ENCODE results near the gene PBXIP1. TPM values are rescaled to one million over a fixed set of nuclear protein-coding genes. Genes with fewer than 3 reads are reported as not detected.

Gene PBXIP1, protein sequence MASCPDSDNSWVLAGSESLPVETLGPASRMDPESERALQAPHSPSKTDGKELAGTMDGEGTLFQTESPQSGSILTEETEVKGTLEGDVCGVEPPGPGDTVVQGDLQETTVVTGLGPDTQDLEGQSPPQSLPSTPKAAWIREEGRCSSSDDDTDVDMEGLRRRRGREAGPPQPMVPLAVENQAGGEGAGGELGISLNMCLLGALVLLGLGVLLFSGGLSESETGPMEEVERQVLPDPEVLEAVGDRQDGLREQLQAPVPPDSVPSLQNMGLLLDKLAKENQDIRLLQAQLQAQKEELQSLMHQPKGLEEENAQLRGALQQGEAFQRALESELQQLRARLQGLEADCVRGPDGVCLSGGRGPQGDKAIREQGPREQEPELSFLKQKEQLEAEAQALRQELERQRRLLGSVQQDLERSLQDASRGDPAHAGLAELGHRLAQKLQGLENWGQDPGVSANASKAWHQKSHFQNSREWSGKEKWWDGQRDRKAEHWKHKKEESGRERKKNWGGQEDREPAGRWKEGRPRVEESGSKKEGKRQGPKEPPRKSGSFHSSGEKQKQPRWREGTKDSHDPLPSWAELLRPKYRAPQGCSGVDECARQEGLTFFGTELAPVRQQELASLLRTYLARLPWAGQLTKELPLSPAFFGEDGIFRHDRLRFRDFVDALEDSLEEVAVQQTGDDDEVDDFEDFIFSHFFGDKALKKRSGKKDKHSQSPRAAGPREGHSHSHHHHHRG
- 123 TPM for polyA plus RNA-seq

DNA sequence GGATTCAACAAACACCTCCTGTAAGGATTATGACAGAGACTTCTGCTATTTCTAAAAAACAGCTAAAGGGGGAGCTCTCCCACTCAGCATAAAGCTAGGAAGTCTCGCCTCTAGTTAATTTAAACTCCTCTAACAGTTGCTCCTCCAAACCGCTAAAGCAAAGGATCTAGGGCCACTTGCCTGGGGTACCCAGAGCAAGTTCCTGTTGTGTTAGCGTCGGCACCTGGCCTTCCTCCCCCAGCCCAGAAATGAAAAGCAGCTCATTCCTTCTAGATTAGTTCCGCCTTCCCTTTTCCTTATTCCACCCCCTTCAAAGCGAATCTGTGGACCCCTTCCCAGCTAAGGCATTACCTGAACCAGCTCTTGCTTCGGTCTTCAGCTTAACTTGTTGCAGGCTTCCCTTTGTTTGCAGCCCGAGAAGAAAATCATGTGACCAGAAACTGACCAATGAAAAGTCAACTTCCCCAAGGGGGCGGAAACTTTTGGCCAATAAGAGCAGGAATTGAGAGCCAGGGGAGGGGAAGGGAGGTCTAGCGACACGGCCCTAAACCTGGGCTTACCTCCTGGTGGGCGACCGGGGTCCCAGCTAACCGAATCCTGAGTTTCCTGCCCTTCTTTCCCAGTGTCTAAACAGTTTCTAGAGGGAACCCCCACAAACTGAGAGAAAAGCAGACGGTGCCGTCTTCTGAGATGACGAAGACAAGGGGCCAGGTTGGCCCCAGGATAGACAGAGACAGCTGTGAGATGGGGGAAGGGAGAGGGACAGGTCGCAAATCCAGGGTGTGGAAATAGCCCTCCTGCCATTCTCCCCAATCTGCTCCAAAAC, at the start of gene PBXIP1:
PBXIP1 (minus strand) TSS at position 382 of the 826 bp plus-strand sequence. CDS start 2,378 bp downstream, outside the sequence.
- H3K36me3 Mint-ChIP-seq = peaks cover 7% of the 10 kb centered on the region
- H3K27me3 Mint-ChIP-seq = no peaks in the 10 kb centered on the region
- H3K4me1 Mint-ChIP-seq = peaks cover 47 to 48% (median 48%) of the 10 kb centered on the region in 3 donors
- peak within 1 kb of the TSS; percentile 96 to 100 (median 97) for H3K4me3 Mint-ChIP-seq
- H3K27ac Mint-ChIP-seq = peak within 1 kb of the TSS; percentile 99
- H3K9me3 Mint-ChIP-seq = no peaks in the 10 kb centered on the region

DNA sequence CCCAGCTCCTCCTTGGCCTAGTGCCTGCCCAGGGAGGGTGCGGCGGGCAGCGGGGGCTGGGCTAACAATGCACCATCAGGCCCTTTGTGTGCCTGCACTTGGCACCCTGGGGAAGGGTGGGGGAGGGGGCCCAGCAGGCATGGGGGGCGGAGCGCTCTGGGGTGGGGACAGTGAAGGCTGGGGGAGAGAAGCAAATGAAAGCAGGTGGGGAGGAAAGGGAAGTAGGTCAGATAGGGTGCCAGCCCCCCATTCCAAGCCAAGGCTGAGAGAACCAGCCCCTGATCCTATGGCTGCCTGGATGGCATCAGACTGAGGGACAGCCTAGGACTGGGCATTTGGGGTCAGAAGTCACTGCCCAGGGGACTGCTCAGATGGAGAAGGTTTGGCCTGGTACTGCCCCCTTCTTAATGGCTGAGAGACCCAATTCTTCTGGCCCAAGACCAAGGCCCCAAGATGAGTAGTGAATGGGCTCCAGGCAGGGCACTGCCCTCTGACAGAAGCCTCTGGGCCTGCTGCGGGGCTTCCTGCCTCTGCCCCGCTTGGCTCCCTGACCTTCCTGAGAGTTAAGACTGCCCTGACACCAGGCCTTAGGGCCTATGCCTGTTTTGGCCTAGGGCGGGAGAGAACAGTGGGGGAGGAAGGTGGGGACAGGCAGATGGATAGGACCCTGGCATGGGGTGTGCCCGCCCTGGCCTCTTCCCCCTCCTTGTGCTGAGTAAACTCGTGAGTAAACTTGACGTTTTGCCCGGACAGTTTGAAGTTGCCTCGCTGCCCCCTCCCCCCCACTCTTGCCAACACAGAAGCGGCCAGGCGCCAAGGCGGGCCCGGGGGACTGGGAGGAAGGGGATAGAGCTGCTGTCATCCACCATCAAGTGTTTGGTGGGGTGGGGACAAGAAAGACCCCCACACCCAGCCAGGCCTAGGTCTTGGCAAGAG, 49.4 kb upstream of the PBXIP1 start:
- H3K9me3 Mint-ChIP-seq = no peaks in the 10 kb centered on the region
- peaks cover 8% of the 10 kb centered on the region for H3K36me3 Mint-ChIP-seq
- no peaks in the 10 kb centered on the region for H3K27me3 Mint-ChIP-seq
- H3K27ac Mint-ChIP-seq = peak overlapping the region; percentile 80 to 94 (median 93)
- peaks cover 22 to 34% (median 31%) of the 10 kb centered on the region in 3 donors for H3K4me1 Mint-ChIP-seq
- H3K4me3 Mint-ChIP-seq = peak overlapping the region; percentile 91 to 99 (median 96)

DNA sequence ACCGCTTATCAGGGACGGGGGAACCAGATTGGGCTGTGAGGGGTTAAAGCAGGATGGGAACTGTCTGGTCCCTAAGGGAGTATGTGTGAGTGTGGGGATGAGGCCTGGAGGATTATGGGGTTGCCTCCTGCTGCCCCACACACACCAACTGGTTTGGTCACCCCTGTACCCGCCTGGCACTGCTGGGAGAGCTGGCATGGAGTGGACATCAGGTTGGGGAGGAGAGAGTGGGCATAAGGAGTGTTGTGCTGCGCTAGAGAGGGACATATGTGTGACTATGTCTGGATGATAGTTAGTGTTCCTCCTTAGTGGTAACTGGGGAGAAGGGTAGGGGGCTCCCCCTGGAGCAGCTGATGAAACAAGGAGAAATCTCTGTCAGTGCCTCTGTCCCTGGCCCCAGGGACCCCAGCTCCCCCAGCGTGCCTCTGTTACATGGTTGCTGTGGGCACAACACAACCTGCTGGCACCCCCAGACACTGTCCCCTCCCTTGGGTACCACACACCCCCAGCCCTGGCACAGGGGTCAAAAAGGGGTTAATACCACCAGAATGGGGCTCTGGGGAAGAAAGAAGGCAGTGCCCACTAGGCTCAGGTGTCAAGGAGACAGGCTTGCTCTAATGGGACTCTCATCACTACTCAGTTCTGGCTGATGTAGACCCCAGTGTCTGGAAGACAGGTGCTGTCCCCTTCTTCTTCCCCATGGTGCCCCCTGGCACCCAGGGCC, 48.6 kb upstream of the PBXIP1 start:
- peaks cover 25 to 31% (median 26%) of the 10 kb centered on the region in 3 donors for H3K4me1 Mint-ChIP-seq
- H3K36me3 Mint-ChIP-seq = peaks cover 3% of the 10 kb centered on the region
- no peaks in the 10 kb centered on the region for H3K27me3 Mint-ChIP-seq
- H3K27ac Mint-ChIP-seq = peak overlapping the region; percentile 80 to 94 (median 90)
- peak overlapping the region; percentile 91 to 99 (median 96) for H3K4me3 Mint-ChIP-seq
- H3K9me3 Mint-ChIP-seq = no peaks in the 10 kb centered on the region

DNA sequence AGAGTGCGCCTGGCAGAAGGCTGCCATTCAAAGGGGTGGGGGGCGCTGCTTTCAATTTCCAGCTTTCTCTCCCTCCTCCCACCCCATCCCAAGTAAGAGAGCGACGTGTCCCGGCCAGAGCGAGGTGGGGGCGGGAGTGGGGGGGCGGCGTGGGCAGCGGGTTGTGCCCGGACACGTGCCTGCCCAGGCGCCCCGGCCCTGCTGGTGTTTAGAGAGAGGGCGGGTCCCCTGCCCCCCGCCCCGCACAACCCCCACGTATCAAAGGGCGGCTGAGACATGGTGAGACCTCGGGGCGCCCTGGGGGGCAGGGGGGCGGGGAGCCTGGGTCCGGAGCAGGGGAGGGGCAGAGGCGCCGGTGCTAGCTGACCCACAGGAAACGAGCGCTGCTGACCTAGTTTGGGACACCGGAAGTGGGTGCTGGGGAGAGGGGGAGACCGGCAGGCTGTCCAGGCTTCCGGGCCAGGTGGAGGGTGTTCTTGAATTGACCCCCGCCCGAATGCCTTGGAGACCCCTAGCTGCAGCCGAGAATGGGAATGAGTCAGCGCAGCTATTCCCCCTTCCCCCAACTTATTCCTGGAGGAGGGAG, 48.0 kb upstream of the PBXIP1 start:
- H3K36me3 Mint-ChIP-seq = peaks cover 2% of the 10 kb centered on the region

DNA sequence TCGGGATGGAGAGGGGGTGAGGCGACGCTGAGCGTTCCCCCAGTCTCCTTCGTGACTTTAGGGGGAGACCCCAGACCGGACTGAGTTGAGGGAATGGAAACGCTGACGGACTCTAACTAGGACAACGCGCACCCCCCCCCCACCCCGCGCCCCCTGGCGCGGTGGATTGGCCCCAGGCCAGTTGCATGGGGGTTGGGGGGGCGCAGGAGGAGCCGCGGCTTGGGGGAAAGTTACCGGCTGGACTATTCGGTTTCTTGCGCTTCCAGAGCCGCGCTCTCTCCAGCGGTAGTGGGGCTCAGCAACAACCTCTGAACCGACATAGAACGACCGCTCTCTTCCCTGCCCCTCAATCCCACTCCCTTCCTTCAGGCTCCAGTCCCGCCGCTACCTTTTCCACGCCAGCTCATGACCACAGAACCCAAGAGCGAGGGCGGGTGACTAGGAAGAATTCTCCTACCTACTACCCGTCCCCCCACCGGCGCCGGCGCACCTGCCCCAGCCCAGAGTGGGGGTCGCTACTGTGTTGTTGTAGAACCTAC, 47.4 kb upstream of the PBXIP1 start:
- peak overlapping the region; percentile 91 to 99 (median 96) for H3K4me3 Mint-ChIP-seq
- no peaks in the 10 kb centered on the region for H3K9me3 Mint-ChIP-seq
- peaks cover 2% of the 10 kb centered on the region for H3K36me3 Mint-ChIP-seq
- peaks cover 28 to 32% (median 31%) of the 10 kb centered on the region in 3 donors for H3K4me1 Mint-ChIP-seq
- H3K27ac Mint-ChIP-seq = peak overlapping the region; percentile 82 to 94 (median 93)
- H3K27me3 Mint-ChIP-seq = no peaks in the 10 kb centered on the region

More for the DNA sequence above, 48.0 kb upstream of the PBXIP1 start:
- peak overlapping the region; percentile 82 to 94 (median 93) for H3K27ac Mint-ChIP-seq
- peaks cover 27 to 32% (median 29%) of the 10 kb centered on the region in 3 donors for H3K4me1 Mint-ChIP-seq
- no peaks in the 10 kb centered on the region for H3K27me3 Mint-ChIP-seq
- no peaks in the 10 kb centered on the region for H3K9me3 Mint-ChIP-seq
- peak overlapping the region; percentile 91 to 99 (median 96) for H3K4me3 Mint-ChIP-seq

DNA sequence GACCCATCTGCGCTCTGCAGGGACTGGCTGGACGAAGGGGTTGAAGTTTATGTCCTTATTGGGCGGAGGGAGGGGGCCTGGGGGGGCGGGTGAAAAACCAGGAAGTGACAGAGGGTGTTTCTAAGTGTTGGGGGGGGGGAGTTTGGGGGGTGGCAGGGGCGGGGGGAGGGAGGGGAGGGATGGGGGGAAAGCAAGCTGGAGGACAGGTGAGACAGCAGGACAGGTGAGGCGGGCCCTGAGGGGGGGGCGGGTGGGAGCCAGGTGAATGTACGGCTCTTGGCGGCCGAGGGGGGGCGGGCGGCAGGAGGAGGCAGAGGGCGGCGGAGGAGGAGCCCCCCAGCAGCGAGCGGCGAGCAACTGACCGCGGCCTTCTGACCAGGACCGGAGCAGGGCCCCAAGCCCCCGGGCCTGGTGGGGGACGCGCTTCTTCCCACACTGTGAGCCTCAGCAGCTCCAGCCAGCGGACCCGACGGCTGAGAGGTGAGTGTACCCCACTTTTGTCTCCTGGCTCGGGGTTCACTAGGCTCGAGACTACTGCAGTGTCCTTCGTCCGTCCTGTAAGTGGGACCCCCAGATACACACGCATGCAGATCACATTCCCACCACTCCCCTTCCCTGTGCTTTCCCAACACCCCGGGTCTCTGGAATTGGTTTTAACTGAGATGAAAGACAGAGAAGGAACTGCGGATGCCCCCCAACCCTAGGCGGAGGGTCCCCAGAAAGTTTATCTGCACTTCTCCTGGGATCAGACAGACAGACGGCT, 46.7 kb upstream of the PBXIP1 start, which contains the start of gene ZBTB7B:
ZBTB7B (plus strand) TSS at position 339 of the 763 bp plus-strand sequence. CDS start 11,859 bp downstream, outside the sequence.
- Mint-ChIP-seq H3K4me3 (peak within 1 kb of the TSS; percentile 95 to 99 (median 96)), H3K27ac (peak within 1 kb of the TSS; percentile 92 to 94 (median 93)), H3K27me3 (no peaks in the 10 kb centered on the region), H3K36me3 (peaks cover 2% of the 10 kb centered on the region), H3K9me3 (no peaks in the 10 kb centered on the region), H3K4me1 (peaks cover 28 to 32% (median 31%) of the 10 kb centered on the region in 3 donors)

DNA sequence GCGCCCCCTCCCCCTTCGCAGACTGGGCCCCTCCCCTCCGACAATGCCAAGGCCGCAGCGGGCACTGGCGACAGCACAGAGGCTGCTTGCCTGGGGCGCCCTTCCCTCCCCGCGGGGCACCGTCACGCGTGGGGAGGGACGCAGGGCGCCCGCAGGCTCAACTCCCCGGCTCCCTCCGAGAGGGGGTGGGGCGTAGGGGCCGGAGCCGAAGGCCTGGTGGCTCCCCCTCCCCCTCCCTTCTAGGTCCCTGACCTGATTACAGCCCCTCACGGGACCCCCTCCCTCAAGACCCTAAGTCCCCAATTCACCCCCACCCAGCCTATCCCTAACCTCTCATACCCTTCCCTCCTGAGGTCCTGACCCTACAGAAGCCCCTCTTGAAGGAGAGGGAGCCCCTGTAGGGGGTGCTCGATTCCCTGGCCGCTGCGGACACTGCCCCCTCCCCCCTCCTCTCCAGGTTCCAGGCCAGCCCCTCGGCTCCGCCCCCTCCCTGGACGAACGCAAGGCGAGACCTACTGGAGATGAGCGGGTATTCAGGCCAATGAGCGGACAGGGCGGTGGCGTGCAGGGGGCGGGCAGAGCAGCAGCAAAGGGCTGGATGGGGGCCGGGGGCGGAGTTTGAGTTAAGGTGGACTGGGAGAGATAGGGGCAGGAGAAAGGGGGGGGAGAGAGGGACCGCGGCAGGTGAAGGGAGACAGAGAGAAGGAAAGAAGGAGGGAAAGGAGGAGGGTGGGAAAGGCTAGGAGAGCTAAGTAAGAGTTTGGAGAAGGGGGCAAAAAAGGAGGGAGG, 46.0 kb upstream of the PBXIP1 start:
- Mint-ChIP-seq H3K27me3 (no peaks in the 10 kb centered on the region), H3K27ac (peak overlapping the region in 2 of 3 donors; percentile 91 to 92), H3K4me1 (peaks cover 28 to 31% (median 30%) of the 10 kb centered on the region in 3 donors), H3K36me3 (peaks cover 2% of the 10 kb centered on the region), H3K4me3 (peak overlapping the region; percentile 88 to 97 (median 96)), H3K9me3 (no peaks in the 10 kb centered on the region)

DNA sequence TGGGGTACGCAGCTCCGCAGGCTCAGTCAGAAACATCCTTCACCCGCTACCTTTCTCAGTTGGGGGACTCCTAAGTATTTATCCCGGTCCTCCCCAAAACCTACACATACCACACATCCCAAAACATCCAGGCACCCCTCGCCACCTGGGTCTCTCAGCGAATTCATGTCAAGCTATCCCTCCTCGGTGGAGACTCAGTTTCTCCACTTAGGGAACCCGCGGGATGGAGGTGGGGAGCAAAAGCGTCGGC, 45.5 kb upstream of the PBXIP1 start:
- peaks cover 24 to 26% (median 25%) of the 10 kb centered on the region in 3 donors for H3K4me1 Mint-ChIP-seq
- peak overlapping the region in 2 of 3 donors; percentile 91 to 92 for H3K27ac Mint-ChIP-seq
- H3K9me3 Mint-ChIP-seq = no peaks in the 10 kb centered on the region
- peaks cover 2% of the 10 kb centered on the region for H3K36me3 Mint-ChIP-seq
- no peaks in the 10 kb centered on the region for H3K27me3 Mint-ChIP-seq
- peak overlapping the region; percentile 88 to 97 (median 96) for H3K4me3 Mint-ChIP-seq

DNA sequence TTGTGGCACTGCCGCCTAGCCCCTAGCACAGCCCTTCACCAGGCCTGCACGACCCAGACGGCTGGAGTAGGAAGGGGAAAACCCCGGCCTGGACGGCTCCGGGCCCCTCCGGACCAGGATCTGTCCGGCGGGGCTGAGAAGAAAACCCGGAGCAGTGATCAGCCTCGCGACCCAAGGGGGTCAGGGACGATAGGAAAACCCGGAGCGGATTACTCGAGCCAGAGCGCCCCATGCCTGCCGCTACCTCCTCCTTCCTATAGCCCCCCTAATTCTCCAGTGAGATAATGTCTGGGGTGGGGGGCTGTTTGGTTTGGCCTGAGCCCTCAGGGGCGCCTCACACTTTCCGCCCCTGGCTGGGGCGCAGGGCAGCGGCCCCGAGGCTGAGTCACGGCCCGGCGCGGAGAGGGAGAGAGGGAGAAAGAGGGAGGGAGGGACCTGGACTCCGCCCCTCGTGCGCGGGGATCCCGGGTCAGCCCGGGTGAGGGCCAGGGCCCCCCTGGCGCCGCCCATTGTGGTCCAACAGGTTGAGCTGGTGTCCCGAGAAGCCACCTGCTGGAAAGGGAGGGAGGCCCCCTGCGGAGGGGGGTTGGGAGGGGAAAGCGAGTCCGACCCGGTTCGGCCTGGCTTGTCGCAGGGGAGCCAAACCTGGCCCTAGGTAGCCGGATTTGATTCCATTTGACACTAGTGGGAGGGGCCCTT, 45.0 kb upstream of the PBXIP1 start:
- peaks cover 2% of the 10 kb centered on the region for H3K36me3 Mint-ChIP-seq
- peak overlapping the region; percentile 88 to 97 (median 96) for H3K4me3 Mint-ChIP-seq

DNA sequence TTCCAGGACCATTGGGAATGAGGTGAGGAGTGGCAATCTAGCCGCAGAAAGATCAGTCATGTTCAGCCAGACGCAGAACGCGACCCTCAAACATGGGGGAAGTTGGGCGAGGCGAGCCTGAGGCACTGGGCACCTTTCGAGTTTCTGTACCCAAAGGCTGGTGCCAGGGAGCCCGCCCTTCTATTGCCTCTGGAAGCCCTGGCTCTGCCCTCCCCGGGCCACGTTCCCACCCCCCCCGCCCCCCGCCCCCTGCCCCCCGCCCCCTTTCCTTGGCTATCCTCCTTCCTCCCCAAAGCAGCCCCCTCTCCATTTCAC, 44.5 kb upstream of the PBXIP1 start:
- no peaks in the 10 kb centered on the region for H3K9me3 Mint-ChIP-seq
- H3K27ac Mint-ChIP-seq = peak overlapping the region; percentile 50 to 92 (median 91)
- no peaks in the 10 kb centered on the region for H3K27me3 Mint-ChIP-seq
- H3K4me1 Mint-ChIP-seq = peaks cover 16 to 28% (median 22%) of the 10 kb centered on the region in 3 donors
- H3K36me3 Mint-ChIP-seq = peaks cover 2% of the 10 kb centered on the region
- H3K4me3 Mint-ChIP-seq = peak overlapping the region; percentile 88 to 97 (median 96)

More for the DNA sequence above, 45.0 kb upstream of the PBXIP1 start:
- no peaks in the 10 kb centered on the region for H3K9me3 Mint-ChIP-seq
- H3K27me3 Mint-ChIP-seq = no peaks in the 10 kb centered on the region
- H3K4me1 Mint-ChIP-seq = peaks cover 21 to 26% (median 25%) of the 10 kb centered on the region in 3 donors
- H3K27ac Mint-ChIP-seq = peak overlapping the region; percentile 50 to 92 (median 91)
